Left cardiac atrium (tissue), 4 donors: ENCODE measurements around the gene PNCK. TPM values are rescaled to one million over a fixed set of nuclear protein-coding genes. Genes with fewer than 3 reads are reported as not detected.
"Not testable (repeated sequence)": the region's sequence is repeated elsewhere in the genome, so short reads cannot be mapped to it uniquely, and the experiment has no call there.

Experiments used
- ATAC-seq, 2 donors: fragments of 200-7000 bp; cut with Tn5 transposase; one replicate each; pipeline ENCODE4 v1.9.1; 2020; ENCODE audit warnings: mild to moderate bottlenecking in 2 of 2, moderate library complexity in 2 of 2
- DNase-seq: peaks from one replicate; pipeline ENCODE4 v3.0.0-alpha.2; 2020
- intact Hi-C, 2 donors: fragments of 100-400 bp; cut with DNase I; formaldehyde crosslinking; loops; one replicate each; pipeline versions ENCODE4 v1.14.1 to v1.15.1; 2022 to 2023
- total RNA-seq, 2 donors: library from RNA; stranded (reverse); fragmentation: NEBNext Ultra II Directional; extraction: Animal tissue kit (Norgen Biotek cat#: 25700); gene quantifications; one replicate each; pipeline ENCODE4 v1.2.1, GENCODE V29; 2021
- donor health status: DM: no; HTN: yes; CAD: no.
- donor health status: DM: no; HTN: yes; CAD: no; lungs with severe emphysema.
- donor health status: DM: yes; HTN: yes; CAD: no.
- donor health status: Dilated cardiomyopathy.

Gene PNCK
- total RNA-seq, 2 donors from 2014 or later, result 9.7 to 14.6 TPM

GRCh38 chrX:153700376-153700945 is 26.8 kb upstream of the PNCK start:
- intact Hi-C loops, result no loop called here
- ATAC-seq, result peak; percentile 3 to 20
- DNase-seq, result no peak

GRCh38 chrX:153699784-153700371 is 26.3 kb upstream of the PNCK start:
- DNase-seq, intact Hi-C loops: not testable (repeated sequence)
- ATAC-seq, result peak; percentile 52 to 75

- ATAC-seq, DNase-seq, intact Hi-C loops: not testable (repeated sequence)
Measured at GRCh38 chrX:153699210-153699783, 25.7 kb upstream of the PNCK start.

- intact Hi-C loops, result no loop called here
- DNase-seq (no peak), ATAC-seq (no peak)
Measured at GRCh38 chrX:153697924-153698865, 24.6 kb upstream of the PNCK start.

- ATAC-seq, intact Hi-C loops, DNase-seq: not testable (repeated sequence)
Measured at GRCh38 chrX:153696986-153697722, 23.5 kb upstream of the PNCK start.

- ATAC-seq, intact Hi-C loops, DNase-seq: not testable (repeated sequence)
Measured at GRCh38 chrX:153696538-153696937, 22.9 kb upstream of the PNCK start.

- intact Hi-C loops, result no loop called here
- DNase-seq (no peak), ATAC-seq (no peak)
Measured at GRCh38 chrX:153696100-153696499, 22.5 kb upstream of the PNCK start.

GRCh38 chrX:153694687-153695270 is 21.2 kb upstream of the PNCK start:
- DNase-seq (no peak), ATAC-seq (no peak)
- intact Hi-C loops, result no loop called here

- DNase-seq, ATAC-seq, intact Hi-C loops: not testable (repeated sequence)
Measured at GRCh38 chrX:153694256-153694655, 20.6 kb upstream of the PNCK start.

GRCh38 chrX:153693216-153694086 is 19.8 kb upstream of the PNCK start:
- ATAC-seq, result no peak
- no peak for DNase-seq
- intact Hi-C loops, result no loop called here

GRCh38 chrX:153692611-153693156 is 19.1 kb upstream of the PNCK start:
- no peak for DNase-seq
- intact Hi-C loops, result no loop called here
- ATAC-seq, result no peak

GRCh38 chrX:153692003-153692402 is 18.4 kb upstream of the PNCK start:
- intact Hi-C loops, result no loop called here
- no peak for ATAC-seq
- DNase-seq, result no peak

GRCh38 chrX:153691032-153691827 is 17.6 kb upstream of the PNCK start:
- ATAC-seq, DNase-seq, intact Hi-C loops: not testable (repeated sequence)

GRCh38 chrX:153690466-153690865 is 16.9 kb upstream of the PNCK start:
- DNase-seq, result no peak
- intact Hi-C loops, result no loop called here
- ATAC-seq, result no peak

- DNase-seq (no peak), ATAC-seq (peak; percentile 3 to 6)
- intact Hi-C loops, result no loop called here
Measured at GRCh38 chrX:153689654-153690465, 16.2 kb upstream of the PNCK start.
